Small intestine (tissue), 7 donors: ENCODE data around the gene KCNH1. TPM values are rescaled to one million over a fixed set of nuclear protein-coding genes. Genes with fewer than 3 reads are reported as not detected.
"Not testable (repeated sequence)": the region's sequence is repeated elsewhere in the genome, so short reads cannot be mapped to it uniquely, and the experiment has no call there.

ENCODE experiments used
- DNase-seq, 2 donors: peaks; one replicate each; pipeline versions ENCODE4 v3.0.0 to v3.0.0-alpha.2; 2013
- FAIRE-seq: peaks from 2 replicates; lab custom pipeline; 2012; peaks lifted over from hg19 to GRCh38; lab: Jason Lieb, UNC
- H3K27ac ChIP-seq, 3 donors: one replicate each; pipeline ENCODE4 v1.5.1; 2013; ENCODE audit warnings: low read length in 2 of 3, mild to moderate bottlenecking in 2 of 3, control low read depth in 1 of 3, inconsistent platforms in 1 of 3, low read depth in 1 of 3, moderate library complexity in 1 of 3
- H3K27me3 ChIP-seq, 3 donors: one replicate each; pipeline ENCODE4 v1.6.1; 2013; ENCODE audit warnings: low read length in 3 of 3, inconsistent platforms in 1 of 3; ENCODE audit not compliant: control insufficient read depth in 3 of 3, insufficient read depth in 3 of 3
- H3K36me3 ChIP-seq, 3 donors: one replicate each; pipeline ENCODE4 v1.6.1; 2013; ENCODE audit warnings: low read length in 3 of 3, inconsistent platforms in 1 of 3, low read depth in 1 of 3, mild to moderate bottlenecking in 1 of 3, moderate library complexity in 1 of 3; ENCODE audit not compliant: control insufficient read depth in 3 of 3, insufficient read depth in 2 of 3
- H3K4me1 ChIP-seq, 3 donors: one replicate each; pipeline ENCODE4 v1.6.1; 2013; ENCODE audit warnings: low read length in 2 of 3, inconsistent platforms in 1 of 3, low read depth in 1 of 3, mild to moderate bottlenecking in 1 of 3, moderate library complexity in 1 of 3; ENCODE audit not compliant: control insufficient read depth in 3 of 3, insufficient read depth in 2 of 3
- H3K4me3 ChIP-seq, 3 donors: one replicate each; pipeline ENCODE4 v1.5.1; 2013; ENCODE audit warnings: low read length in 3 of 3, control low read depth in 1 of 3, inconsistent platforms in 1 of 3, low read depth in 1 of 3, mild to moderate bottlenecking in 1 of 3, moderate library complexity in 1 of 3
- H3K9me3 ChIP-seq, 2 donors: one replicate each; pipeline ENCODE4 v1.6.1; 2013; ENCODE audit warnings: low read depth in 1 of 2, low read length in 1 of 2; ENCODE audit not compliant: control insufficient read depth in 2 of 2, insufficient read depth in 1 of 2
- WGBS, 3 donors: extraction: QIAGEN DNeasy Blood & Tissue Kit; methylation state at CpG; one replicate each; pipeline ENCODE4 v1.1.7; 2013; 5-methylcytosine and 5-hydroxymethylcytosine counted together
- polyA plus RNA-seq, 4 donors: library from polyadenylated mRNA; stranded (reverse) in 3 of 4; unstranded in 1 of 4; fragments of 200-250 nt in 3 of 4; fragments of 120-200 nt in 1 of 4; gene quantifications; one replicate each; pipeline versions ENCODE4 v1.2.1 to v1.2.3, GENCODE V29; 2013
- donor health status: healthy with polysubstance abuse.
- donor health status: control.
- donor health status: control.
- donor health status: Bipolar disorder and iron deficiency.
- donor health status: healthy.

Gene KCNH1
- polyA plus RNA-seq, 4 donors, result 0.13 to 0.42 TPM; not detected in 2

DNA sequence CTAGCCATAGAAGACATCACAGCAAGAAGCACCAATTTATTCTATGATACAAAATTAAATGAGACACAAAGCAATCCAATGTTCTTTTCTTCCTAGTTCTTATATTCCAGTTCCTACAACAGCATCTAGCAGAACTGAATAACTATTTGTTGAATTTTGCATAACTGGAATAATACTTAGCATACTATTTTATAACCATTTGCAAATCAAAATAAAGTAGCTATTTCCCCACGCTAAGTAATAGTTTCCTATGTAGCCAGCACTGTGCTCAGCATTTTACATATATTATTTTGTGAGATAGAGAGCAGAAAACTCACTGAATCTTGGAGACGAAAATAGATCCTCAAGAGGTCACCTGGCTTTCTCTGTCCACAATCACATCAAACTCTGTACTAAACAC, 42.1 kb downstream of the KCNH1 start:
- no peak for FAIRE-seq
- WGBS, 3 donors, result 65 to 78% (median 76%) methylated on average over 2 of the region's 2 CpGs
- no peak for DNase-seq
- H3K27ac ChIP-seq, result no peak overlapping the region
- H3K27me3 ChIP-seq, result no peaks in the 10 kb centered on the region
- no peaks in the 10 kb centered on the region for H3K4me1 ChIP-seq
- no peaks in the 10 kb centered on the region for H3K9me3 ChIP-seq
- H3K4me3 ChIP-seq, result no peak overlapping the region
- no peaks in the 10 kb centered on the region for H3K36me3 ChIP-seq

- 31 to 78% (median 47%) methylated on average over 2 of the region's 2 CpGs for WGBS, 3 donors
- H3K9me3 ChIP-seq, result no peaks in the 10 kb centered on the region
- no peak for DNase-seq
- no peaks in the 10 kb centered on the region for H3K4me1 ChIP-seq
- H3K4me3 ChIP-seq, result no peak overlapping the region
- no peak for FAIRE-seq
- no peaks in the 10 kb centered on the region for H3K36me3 ChIP-seq
- H3K27me3 ChIP-seq, result no peaks in the 10 kb centered on the region
- H3K27ac ChIP-seq, result no peak overlapping the region
Measured at GRCh38 chr1:211089536-211089935, 44.4 kb downstream of the KCNH1 start.

DNA sequence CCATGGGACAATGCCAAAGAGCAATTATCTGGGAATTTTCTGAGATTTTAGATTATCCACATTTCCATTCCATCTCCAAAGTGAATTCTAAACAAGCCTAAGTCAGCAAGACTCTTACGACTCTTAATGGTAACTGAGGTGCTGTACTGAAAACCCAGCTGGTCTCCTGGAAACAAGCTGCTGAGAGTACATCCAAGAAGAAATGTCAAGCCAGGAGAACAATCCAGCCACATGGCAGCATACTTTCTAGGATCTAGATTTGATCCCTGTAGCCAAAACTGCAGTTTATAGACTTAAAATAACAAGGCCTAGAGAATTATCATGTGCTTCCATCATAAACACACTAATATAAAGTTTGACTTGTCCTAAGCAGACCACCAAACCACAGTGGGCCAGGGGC, 45.8 kb downstream of the KCNH1 start:
- Histone ChIP-seq H3K4me1 (no peaks in the 10 kb centered on the region), H3K27ac (no peak overlapping the region), H3K9me3 (no peaks in the 10 kb centered on the region), H3K4me3 (no peak overlapping the region), H3K36me3 (no peaks in the 10 kb centered on the region), H3K27me3 (no peaks in the 10 kb centered on the region)
- WGBS, 3 donors, result 79 to 92% (median 90%) methylated on average over 1 of the region's 1 CpG
- DNase-seq (no peak), FAIRE-seq (no peak)

GRCh38 chr1:211082824-211083223, 51.1 kb downstream of the KCNH1 start:
- no peaks in the 10 kb centered on the region for H3K27me3 ChIP-seq
- H3K36me3 ChIP-seq, result no peaks in the 10 kb centered on the region
- no peak overlapping the region for H3K27ac ChIP-seq
- FAIRE-seq, result no peak
- H3K4me1 ChIP-seq, result no peaks in the 10 kb centered on the region
- H3K9me3 ChIP-seq, result no peaks in the 10 kb centered on the region
- WGBS, 3 donors, result 58 to 71% (median 70%) methylated on average over 5 of the region's 5 CpGs
- no peak for DNase-seq
- H3K4me3 ChIP-seq, result no peak overlapping the region

DNA sequence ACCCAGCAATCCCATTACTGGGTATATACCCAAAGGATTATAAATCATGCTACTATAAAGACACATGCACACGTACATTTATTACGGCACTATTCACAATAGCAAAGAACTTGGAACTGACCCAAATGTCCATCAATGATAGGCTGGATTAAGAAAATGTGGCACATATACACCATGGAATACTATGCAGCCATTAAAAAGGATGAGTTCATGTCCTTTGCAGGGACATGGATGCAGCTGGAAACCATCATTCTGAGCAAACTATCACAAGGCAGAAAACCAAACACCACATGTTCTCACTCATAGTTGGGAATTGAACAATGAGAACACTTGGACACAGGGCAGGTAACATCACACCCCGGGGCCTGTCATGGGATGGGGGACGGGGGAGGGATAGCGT, 52.5 kb downstream of the KCNH1 start:
- FAIRE-seq, H3K9me3 ChIP-seq, H3K27ac ChIP-seq, H3K36me3 ChIP-seq, H3K4me1 ChIP-seq, DNase-seq, H3K4me3 ChIP-seq, H3K27me3 ChIP-seq: not testable (repeated sequence)
- 87 to 94% (median 90%) methylated on average over 5 of the region's 5 CpGs for WGBS, 3 donors

DNA sequence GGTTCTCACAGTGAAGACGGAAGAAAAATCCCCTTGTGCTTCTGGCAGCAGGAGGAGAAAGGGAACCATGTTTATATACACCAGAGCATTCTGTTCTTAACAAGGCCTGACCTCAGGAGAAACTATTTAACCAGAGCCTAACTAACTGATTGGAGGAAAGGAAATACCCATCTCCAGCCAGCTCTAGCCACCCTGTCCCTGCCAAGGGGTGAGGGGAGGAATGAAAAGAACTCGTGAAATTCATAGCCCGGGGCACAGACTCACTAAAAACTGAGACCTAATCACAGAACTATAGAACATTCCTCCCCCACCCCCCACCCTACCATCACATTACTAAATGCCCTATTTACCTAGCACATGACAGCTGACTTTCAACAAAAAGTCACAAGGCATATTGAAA, 65.0 kb downstream of the KCNH1 start:
- FAIRE-seq, result no peak
- WGBS, 3 donors, result 66 to 76% (median 69%) methylated on average over 3 of the region's 3 CpGs

DNA sequence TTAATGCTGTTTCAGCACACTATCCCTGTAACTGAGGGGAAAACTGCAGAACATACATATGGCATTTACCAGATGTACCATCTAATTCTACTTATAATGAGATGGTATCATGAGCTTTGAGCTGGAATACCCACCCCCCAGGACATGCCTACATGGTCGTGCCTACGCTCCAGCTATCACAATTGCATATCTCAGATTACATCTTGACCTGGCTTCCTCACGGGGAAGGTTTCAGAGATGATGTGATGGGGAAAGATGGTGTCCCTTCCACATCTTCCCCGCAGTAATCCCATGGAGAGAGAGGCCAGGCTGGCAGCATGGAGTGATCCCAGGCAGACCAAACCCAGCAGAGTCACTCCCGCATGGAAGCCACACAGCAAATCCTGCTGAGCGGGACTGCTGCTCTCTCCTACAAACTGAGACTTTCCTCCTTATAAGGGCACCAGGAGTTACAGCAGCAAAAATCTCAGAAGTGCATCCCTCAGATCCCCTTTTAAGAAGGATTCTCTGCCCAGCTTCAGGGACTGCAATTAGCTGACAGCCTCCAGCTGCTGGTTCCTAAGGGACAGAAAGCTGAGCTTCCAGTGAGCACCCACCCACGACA, 67.1 kb downstream of the KCNH1 start:
- no peak overlapping the region for H3K4me3 ChIP-seq
- H3K27ac ChIP-seq, result no peak overlapping the region
- H3K36me3 ChIP-seq, result no peaks in the 10 kb centered on the region
- no peaks in the 10 kb centered on the region for H3K27me3 ChIP-seq
- peaks cover 0 to 2% of the 10 kb centered on the region in 2 donors for H3K9me3 ChIP-seq
- FAIRE-seq (no peak), DNase-seq (no peak)
- 65 to 75% (median 73%) methylated on average over 7 of the region's 7 CpGs for WGBS, 3 donors
- no peaks in the 10 kb centered on the region for H3K4me1 ChIP-seq

More for the DNA sequence above, 65.0 kb downstream of the KCNH1 start:
- Histone ChIP-seq H3K27me3 (no peaks in the 10 kb centered on the region), H3K36me3 (no peaks in the 10 kb centered on the region), H3K27ac (no peak overlapping the region), H3K9me3 (no peaks in the 10 kb centered on the region), H3K4me1 (no peaks in the 10 kb centered on the region), H3K4me3 (no peak overlapping the region)
- DNase-seq, result no peak

DNA sequence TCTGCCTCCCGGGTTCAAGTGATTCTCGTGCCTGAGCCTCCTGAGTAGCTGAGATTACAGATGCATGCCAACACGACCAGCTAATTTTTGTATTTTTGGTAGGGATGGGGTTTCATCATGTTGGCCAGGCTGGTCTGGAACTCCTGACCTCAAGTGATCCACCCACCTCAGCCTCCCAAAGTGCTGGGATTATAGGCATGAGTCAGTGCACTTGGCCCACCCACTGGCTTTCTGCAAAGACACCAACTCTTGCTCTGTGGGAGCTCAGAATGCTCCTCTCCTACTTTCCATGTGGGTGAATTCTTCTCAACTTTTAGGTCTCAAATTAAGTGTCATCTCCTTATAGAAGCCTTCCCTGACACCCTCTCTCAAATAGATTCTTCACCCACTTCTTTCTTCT, 92.1 kb downstream of the KCNH1 start:
- not testable (repeated sequence) for H3K4me1 ChIP-seq, H3K27me3 ChIP-seq, H3K4me3 ChIP-seq, H3K9me3 ChIP-seq, H3K36me3 ChIP-seq, DNase-seq, H3K27ac ChIP-seq, FAIRE-seq
- 43 to 71% (median 60%) methylated on average over 3 of the region's 3 CpGs for WGBS, 3 donors

- Histone ChIP-seq H3K4me1 (no peaks in the 10 kb centered on the region), H3K9me3 (no peaks in the 10 kb centered on the region), H3K4me3 (no peak overlapping the region), H3K36me3 (no peaks in the 10 kb centered on the region), H3K27ac (no peak overlapping the region), H3K27me3 (no peaks in the 10 kb centered on the region)
- DNase-seq (no peak), FAIRE-seq (no peak)
- WGBS, 3 donors, result 86 to 90% (median 87%) methylated on average over 2 of the region's 2 CpGs
Measured at GRCh38 chr1:211037095-211037494, 96.9 kb downstream of the KCNH1 start.
